ENCODE data around the gene DNAH3. TPM values are rescaled to one million over a fixed set of nuclear protein-coding genes. Genes with fewer than 3 reads are reported as not detected.

The DNAH3 gene
- total and polyA plus RNA-seq, 2 of the 13 experiments (the other 11 are each of a cell fraction or from before 2014, with no cell fraction given), result 0.07 to 0.08 TPM

DNA sequence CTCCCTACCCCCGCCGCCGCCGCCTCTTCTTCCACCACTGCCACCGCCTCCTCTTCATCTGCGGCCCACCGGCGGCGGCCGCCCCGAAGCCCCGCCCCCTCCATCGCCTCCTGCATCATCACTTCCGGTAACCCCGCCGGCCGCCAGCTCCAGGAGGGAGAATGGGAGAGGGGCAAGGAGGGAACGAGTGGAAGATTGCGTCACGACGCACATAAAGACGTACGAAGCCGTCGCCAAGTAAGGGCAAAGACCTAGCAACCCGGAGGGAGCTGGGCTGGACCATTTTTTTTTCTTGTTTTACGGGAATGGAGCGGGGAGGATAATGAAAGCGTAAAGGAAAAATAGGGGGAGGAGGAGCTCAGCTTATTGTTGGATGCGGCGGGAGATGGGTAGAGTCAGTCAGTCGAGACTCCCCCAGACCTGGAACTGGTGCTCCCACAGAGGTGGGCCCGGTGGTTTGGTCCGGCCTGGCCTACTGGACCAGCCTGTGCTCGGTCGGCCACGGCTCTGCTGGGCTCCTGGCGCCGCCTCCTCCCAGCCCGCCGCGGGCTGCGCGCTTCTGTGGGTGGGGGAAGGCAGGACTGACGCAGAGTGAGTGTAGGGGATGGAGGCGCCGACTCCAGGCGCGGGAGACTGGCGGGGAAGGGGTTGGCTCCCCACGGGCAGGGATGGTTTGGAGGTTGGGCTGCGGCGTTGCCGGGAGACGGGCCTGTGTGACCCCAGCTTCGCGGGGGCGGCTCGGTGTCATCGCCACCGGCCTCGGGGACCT is 250.2 kb downstream of the DNAH3 start, which contains the start of the genes DCUN1D3 and LYRM1 (continued):
- TF ChIP-seq ZNF251 (CRISPR knock-in tag; IDR thresholded peaks at IDR 0.05), result no peak
- TF ChIP-seq, protein P1, sequence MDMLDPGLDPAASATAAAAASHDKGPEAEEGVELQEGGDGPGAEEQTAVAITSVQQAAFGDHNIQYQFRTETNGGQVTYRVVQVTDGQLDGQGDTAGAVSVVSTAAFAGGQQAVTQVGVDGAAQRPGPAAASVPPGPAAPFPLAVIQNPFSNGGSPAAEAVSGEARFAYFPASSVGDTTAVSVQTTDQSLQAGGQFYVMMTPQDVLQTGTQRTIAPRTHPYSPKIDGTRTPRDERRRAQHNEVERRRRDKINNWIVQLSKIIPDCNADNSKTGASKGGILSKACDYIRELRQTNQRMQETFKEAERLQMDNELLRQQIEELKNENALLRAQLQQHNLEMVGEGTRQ (IDR thresholded peaks at IDR 0.05; ENCODE audit: low read depth, low read length), result no peak
- TF ChIP-seq, protein P1 (CRISPR knock-in tag; IDR thresholded peaks at IDR 0.05; ENCODE audit: borderline replicate concordance), result peak; percentile 70; the same call in 1 of the 2 replicates
- no peak for TF ChIP-seq ZBTB7B (CRISPR knock-in tag; IDR thresholded peaks at IDR 0.05)
- no peak for TF ChIP-seq ZNF354B (CRISPR knock-in tag; IDR thresholded peaks at IDR 0.05)
- TF ChIP-seq ZMYM2 (CRISPR knock-in tag; IDR thresholded peaks at IDR 0.05), result no peak
- TF ChIP-seq ZNF10 (CRISPR knock-in tag; IDR thresholded peaks at IDR 0.05; ENCODE audit: borderline replicate concordance, low read depth), result no peak
- TF ChIP-seq PAX8 (CRISPR knock-in tag; IDR thresholded peaks at IDR 0.05; ENCODE audit: borderline replicate concordance), result peak; percentile 95; the same call in 1 of the 2 replicates
- TF ChIP-seq NFIB (CRISPR knock-in tag; IDR thresholded peaks at IDR 0.05; ENCODE audit: borderline replicate concordance), result no peak
- no peak for TF ChIP-seq KLF9 (CRISPR knock-in tag; IDR thresholded peaks at IDR 0.05; ENCODE audit: low read depth)
- TF ChIP-seq ZNF337 (CRISPR knock-in tag; IDR thresholded peaks at IDR 0.05; ENCODE audit: borderline replicate concordance, low read depth), result peak; percentile 59; the same call in 1 of the 2 replicates
- peak; percentile 64; the same call in 1 of the 2 replicates for TF ChIP-seq ISX (CRISPR knock-in tag; conservative IDR thresholded peaks at IDR 0.05)
- no peak for TF ChIP-seq ATM (IDR thresholded peaks at IDR 0.05; ENCODE audit: borderline replicate concordance)
- TF ChIP-seq, protein P2, sequence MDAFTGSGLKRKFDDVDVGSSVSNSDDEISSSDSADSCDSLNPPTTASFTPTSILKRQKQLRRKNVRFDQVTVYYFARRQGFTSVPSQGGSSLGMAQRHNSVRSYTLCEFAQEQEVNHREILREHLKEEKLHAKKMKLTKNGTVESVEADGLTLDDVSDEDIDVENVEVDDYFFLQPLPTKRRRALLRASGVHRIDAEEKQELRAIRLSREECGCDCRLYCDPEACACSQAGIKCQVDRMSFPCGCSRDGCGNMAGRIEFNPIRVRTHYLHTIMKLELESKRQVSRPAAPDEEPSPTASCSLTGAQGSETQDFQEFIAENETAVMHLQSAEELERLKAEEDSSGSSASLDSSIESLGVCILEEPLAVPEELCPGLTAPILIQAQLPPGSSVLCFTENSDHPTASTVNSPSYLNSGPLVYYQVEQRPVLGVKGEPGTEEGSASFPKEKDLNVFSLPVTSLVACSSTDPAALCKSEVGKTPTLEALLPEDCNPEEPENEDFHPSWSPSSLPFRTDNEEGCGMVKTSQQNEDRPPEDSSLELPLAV (CRISPR knock-in tag; conservative IDR thresholded peaks at IDR 0.05; ENCODE audit: low read depth), result no peak
- no peak for TF ChIP-seq ZBTB7A (CRISPR knock-in tag; IDR thresholded peaks at IDR 0.05)
- no peak for TF ChIP-seq RARG (CRISPR knock-in tag; IDR thresholded peaks at IDR 0.05; ENCODE audit: low read depth)
- TF ChIP-seq, protein P3, sequence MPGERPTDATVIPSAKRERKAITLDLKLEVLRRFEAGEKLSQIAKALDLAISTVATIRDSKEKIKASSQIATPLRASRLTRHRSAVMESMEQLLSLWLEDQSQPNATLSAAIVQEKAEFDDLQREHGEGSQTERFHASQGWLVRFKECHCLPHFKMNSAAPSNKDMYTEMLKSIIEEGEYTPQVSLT (CRISPR knock-in tag; IDR thresholded peaks at IDR 0.05; ENCODE audit: borderline replicate concordance, low read depth), result peak; percentile 83; the same call in 1 of the 2 replicates
- peak; percentile 94; the same call in 1 of the 2 replicates for TF ChIP-seq ZNF841 (CRISPR knock-in tag; IDR thresholded peaks at IDR 0.05; ENCODE audit: borderline replicate concordance)
- TF ChIP-seq JARID2 (CRISPR knock-in tag; IDR thresholded peaks at IDR 0.05; ENCODE audit: insufficient replicate concordance), result no peak
- TF ChIP-seq SMARCC2 (IDR thresholded peaks at IDR 0.05), result no peak
- TF ChIP-seq, protein P4, sequence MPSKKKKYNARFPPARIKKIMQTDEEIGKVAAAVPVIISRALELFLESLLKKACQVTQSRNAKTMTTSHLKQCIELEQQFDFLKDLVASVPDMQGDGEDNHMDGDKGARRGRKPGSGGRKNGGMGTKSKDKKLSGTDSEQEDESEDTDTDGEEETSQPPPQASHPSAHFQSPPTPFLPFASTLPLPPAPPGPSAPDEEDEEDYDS (CRISPR knock-in tag; IDR thresholded peaks at IDR 0.05), result peak; percentile 68
- peak; percentile 21; the same call in 1 of the 2 replicates for TF ChIP-seq HOXA9 (CRISPR knock-in tag; IDR thresholded peaks at IDR 0.05; ENCODE audit: borderline replicate concordance)
- peak; percentile 97 for TF ChIP-seq HOXA3 (CRISPR knock-in tag; IDR thresholded peaks at IDR 0.05)
- TF ChIP-seq MAZ (IDR thresholded peaks at IDR 0.05; ENCODE audit: borderline replicate concordance, low read depth, low read length), result peak; percentile 71; the same call in 1 of the 2 replicates
- peak; percentile 65 for TF ChIP-seq MAZ (CRISPR knock-in tag; IDR thresholded peaks at IDR 0.05; ENCODE audit: low read depth)
- no peak for TF ChIP-seq TCF7 (IDR thresholded peaks at IDR 0.05; ENCODE audit: low read depth)
- TF ChIP-seq RAD51 (IDR thresholded peaks at IDR 0.05; ENCODE audit: borderline replicate concordance), result no peak

Measured in HepG2 (cell line).